K562 (cell line): ENCODE data around the gene ZG16B.

ENCODE experiments used
- CBX5 ChIP-seq: IDR thresholded peaks from 2 replicates; pipeline ENCODE4 v1.6.1; 2014; ENCODE audit warnings: low read depth, borderline replicate concordance
- GATAD2A ChIP-seq: fragments of 450-650 bp; IDR thresholded peaks from 2 replicates; pipeline ENCODE4 v1.6.1; 2017
- JUND ChIP-seq, 2 experiments: IDR thresholded peaks; 2 replicates in 1 of 2; 3 replicates in 1 of 2; pipeline ENCODE4 v1.6.1; 2011; ENCODE audit warnings: borderline replicate concordance in 2 of 2, low read depth in 2 of 2, low read length in 2 of 2, improper control_type of control experiment in 1 of 2, missing biosample characterization in 1 of 2, missing genetic modification characterization in 1 of 2, missing genetic modification reagents in 1 of 2
- NCOA4 ChIP-seq: fragments of 450-650 bp; IDR thresholded peaks from 2 replicates; pipeline ENCODE4 v1.6.1; 2018; ENCODE audit warnings: mild to moderate bottlenecking; ENCODE audit not compliant: partially characterized antibody
- POLR2AphosphoS5 ChIP-seq: IDR thresholded peaks from 2 replicates; pipeline ENCODE4 v1.6.1; 2011; ENCODE audit warnings: mild to moderate bottlenecking, low read depth, low read length, moderate library complexity; ENCODE audit not compliant: control insufficient read depth, insufficient read depth
- SMARCA5 ChIP-seq: fragments of 450-650 bp; IDR thresholded peaks from 2 replicates; pipeline ENCODE4 v1.6.1; 2016
- U2AF2 ChIP-seq: fragments of 200-400 bp; formaldehyde crosslinking; optimal IDR thresholded peaks from 2 replicates; pipeline ENCODE3; 2017; ENCODE audit warnings: low read depth, mild to moderate bottlenecking, low read length
- ZFP30 ChIP-seq: fragments of 250-450 bp; sonication (Bioruptor Pico); IDR thresholded peaks from 2 replicates; pipeline ENCODE4 v1.8.0; 2022; ENCODE audit warnings: moderate library complexity, mild to moderate bottlenecking, inconsistent platforms, borderline replicate concordance
- ZNF121 ChIP-seq: sonication (generic); formaldehyde crosslinking; conservative IDR thresholded peaks from 2 replicates; pipeline ENCODE4 v1.8.0; 2022; ENCODE audit warnings: missing genetic modification reagents
- TF ChIP-seq, protein P1 (sequence below): fragments of 250-450 bp; sonication (Bioruptor Pico); IDR thresholded peaks from 2 replicates; pipeline ENCODE4 v1.5.0; 2022; ENCODE audit warnings: mild to moderate bottlenecking
- TF ChIP-seq, protein P2 (sequence below), 3 experiments: IDR thresholded peaks in 2 of 3; conservative IDR thresholded peaks in 1 of 3; 2 replicates each; pipeline ENCODE4 v1.5.1; 2011 to 2012; ENCODE audit warnings: low read length in 3 of 3, mild to moderate bottlenecking in 3 of 3, control low read depth in 2 of 3, improper control_type of control experiment in 1 of 3, inconsistent platforms in 1 of 3, low read depth in 1 of 3, mixed read lengths in 1 of 3, moderate library complexity in 1 of 3; ENCODE audit not compliant: insufficient read depth in 2 of 3
- TF ChIP-seq, protein P3 (sequence below): fragments of 250-450 bp; sonication (Bioruptor Pico); IDR thresholded peaks from 2 replicates; pipeline ENCODE4 v1.5.0; 2020; ENCODE audit warnings: mild to moderate bottlenecking
- TF ChIP-seq, protein P4 (sequence below), 2 experiments: fragments of 450-650 bp; formaldehyde crosslinking in 1 of 2; IDR thresholded peaks; 2 replicates each; pipeline versions ENCODE4 v1.4.0 to v1.6.1; 2014 to 2020; ENCODE audit warnings: mild to moderate bottlenecking in 2 of 2, borderline replicate concordance in 1 of 2, low read depth in 1 of 2

DNA sequence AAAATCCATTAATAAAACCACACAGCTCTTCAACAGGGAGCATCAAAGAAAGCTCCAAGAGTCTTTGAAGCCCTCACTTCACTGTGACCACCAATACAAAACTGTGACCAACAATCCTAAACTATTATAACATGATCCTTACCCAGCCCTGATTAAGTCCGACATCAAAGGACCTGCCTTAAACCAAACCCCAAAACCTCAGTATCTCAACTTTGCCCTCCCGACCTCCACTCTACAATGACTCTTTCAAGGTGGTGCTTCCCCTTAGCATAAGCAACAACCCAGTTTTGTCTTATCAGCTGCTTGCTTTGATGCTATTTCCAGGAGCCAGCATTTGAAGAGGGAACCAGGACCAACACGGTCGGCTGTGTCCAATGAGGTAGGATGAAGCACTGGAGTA, 36.3 kb downstream of the ZG16B start:
- TF ChIP-seq, protein P1, sequence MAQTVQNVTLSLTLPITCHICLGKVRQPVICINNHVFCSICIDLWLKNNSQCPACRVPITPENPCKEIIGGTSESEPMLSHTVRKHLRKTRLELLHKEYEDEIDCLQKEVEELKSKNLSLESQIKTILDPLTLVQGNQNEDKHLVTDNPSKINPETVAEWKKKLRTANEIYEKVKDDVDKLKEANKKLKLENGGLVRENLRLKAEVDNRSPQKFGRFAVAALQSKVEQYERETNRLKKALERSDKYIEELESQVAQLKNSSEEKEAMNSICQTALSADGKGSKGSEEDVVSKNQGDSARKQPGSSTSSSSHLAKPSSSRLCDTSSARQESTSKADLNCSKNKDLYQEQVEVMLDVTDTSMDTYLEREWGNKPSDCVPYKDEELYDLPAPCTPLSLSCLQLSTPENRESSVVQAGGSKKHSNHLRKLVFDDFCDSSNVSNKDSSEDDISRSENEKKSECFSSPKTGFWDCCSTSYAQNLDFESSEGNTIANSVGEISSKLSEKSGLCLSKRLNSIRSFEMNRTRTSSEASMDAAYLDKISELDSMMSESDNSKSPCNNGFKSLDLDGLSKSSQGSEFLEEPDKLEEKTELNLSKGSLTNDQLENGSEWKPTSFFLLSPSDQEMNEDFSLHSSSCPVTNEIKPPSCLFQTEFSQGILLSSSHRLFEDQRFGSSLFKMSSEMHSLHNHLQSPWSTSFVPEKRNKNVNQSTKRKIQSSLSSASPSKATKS, result no peak
- TF ChIP-seq ZFP30 (CRISPR knock-in tag), result no peak
- no peak for TF ChIP-seq SMARCA5
- TF ChIP-seq, protein P2, sequence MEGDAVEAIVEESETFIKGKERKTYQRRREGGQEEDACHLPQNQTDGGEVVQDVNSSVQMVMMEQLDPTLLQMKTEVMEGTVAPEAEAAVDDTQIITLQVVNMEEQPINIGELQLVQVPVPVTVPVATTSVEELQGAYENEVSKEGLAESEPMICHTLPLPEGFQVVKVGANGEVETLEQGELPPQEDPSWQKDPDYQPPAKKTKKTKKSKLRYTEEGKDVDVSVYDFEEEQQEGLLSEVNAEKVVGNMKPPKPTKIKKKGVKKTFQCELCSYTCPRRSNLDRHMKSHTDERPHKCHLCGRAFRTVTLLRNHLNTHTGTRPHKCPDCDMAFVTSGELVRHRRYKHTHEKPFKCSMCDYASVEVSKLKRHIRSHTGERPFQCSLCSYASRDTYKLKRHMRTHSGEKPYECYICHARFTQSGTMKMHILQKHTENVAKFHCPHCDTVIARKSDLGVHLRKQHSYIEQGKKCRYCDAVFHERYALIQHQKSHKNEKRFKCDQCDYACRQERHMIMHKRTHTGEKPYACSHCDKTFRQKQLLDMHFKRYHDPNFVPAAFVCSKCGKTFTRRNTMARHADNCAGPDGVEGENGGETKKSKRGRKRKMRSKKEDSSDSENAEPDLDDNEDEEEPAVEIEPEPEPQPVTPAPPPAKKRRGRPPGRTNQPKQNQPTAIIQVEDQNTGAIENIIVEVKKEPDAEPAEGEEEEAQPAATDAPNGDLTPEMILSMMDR (IDR thresholded peaks at IDR 0.05 in 2 of 3, conservative IDR thresholded peaks at IDR 0.05 in 1 of 3; ENCODE audit: insufficient read depth in 2 of 3, low read depth in 1 of 3, low read length in 3 of 3), result no peak
- TF ChIP-seq, protein P3, sequence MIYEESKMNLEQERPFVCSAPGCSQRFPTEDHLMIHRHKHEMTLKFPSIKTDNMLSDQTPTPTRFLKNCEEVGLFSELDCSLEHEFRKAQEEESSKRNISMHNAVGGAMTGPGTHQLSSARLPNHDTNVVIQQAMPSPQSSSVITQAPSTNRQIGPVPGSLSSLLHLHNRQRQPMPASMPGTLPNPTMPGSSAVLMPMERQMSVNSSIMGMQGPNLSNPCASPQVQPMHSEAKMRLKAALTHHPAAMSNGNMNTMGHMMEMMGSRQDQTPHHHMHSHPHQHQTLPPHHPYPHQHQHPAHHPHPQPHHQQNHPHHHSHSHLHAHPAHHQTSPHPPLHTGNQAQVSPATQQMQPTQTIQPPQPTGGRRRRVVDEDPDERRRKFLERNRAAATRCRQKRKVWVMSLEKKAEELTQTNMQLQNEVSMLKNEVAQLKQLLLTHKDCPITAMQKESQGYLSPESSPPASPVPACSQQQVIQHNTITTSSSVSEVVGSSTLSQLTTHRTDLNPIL (CRISPR knock-in tag), result no peak
- TF ChIP-seq ZNF121 (CRISPR knock-in tag), result no peak
- no peak for TF ChIP-seq U2AF2
- no peak for TF ChIP-seq JUND (IDR thresholded peaks at IDR 0.05; ENCODE audit: borderline replicate concordance, low read depth, low read length)
- TF ChIP-seq JUND (tag; IDR thresholded peaks at IDR 0.05; ENCODE audit: borderline replicate concordance, low read depth, low read length), result no peak
- TF ChIP-seq CBX5, result no peak
- TF ChIP-seq, protein P4, sequence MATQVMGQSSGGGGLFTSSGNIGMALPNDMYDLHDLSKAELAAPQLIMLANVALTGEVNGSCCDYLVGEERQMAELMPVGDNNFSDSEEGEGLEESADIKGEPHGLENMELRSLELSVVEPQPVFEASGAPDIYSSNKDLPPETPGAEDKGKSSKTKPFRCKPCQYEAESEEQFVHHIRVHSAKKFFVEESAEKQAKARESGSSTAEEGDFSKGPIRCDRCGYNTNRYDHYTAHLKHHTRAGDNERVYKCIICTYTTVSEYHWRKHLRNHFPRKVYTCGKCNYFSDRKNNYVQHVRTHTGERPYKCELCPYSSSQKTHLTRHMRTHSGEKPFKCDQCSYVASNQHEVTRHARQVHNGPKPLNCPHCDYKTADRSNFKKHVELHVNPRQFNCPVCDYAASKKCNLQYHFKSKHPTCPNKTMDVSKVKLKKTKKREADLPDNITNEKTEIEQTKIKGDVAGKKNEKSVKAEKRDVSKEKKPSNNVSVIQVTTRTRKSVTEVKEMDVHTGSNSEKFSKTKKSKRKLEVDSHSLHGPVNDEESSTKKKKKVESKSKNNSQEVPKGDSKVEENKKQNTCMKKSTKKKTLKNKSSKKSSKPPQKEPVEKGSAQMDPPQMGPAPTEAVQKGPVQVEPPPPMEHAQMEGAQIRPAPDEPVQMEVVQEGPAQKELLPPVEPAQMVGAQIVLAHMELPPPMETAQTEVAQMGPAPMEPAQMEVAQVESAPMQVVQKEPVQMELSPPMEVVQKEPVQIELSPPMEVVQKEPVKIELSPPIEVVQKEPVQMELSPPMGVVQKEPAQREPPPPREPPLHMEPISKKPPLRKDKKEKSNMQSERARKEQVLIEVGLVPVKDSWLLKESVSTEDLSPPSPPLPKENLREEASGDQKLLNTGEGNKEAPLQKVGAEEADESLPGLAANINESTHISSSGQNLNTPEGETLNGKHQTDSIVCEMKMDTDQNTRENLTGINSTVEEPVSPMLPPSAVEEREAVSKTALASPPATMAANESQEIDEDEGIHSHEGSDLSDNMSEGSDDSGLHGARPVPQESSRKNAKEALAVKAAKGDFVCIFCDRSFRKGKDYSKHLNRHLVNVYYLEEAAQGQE (IDR thresholded peaks at IDR 0.05; ENCODE audit: borderline replicate concordance), result no peak
- TF ChIP-seq, protein P4 (CRISPR knock-in tag; IDR thresholded peaks at IDR 0.05; ENCODE audit: low read depth), result no peak
- no peak for TF ChIP-seq GATAD2A
- no peak for TF ChIP-seq NCOA4
- TF ChIP-seq POLR2AphosphoS5, result no peak
